NB4 (cell line): Measurements from ENCODE around the gene TAF6.

Experiments used
- DNase-seq: peaks from one replicate; pipeline ENCODE4 v3.0.0; 2010; ENCODE audit warnings: low read depth
- H3K4me3 ChIP-seq: one replicate; pipeline ENCODE4 v1.5.1; 2011; ENCODE audit warnings: mild to moderate bottlenecking, low read depth, low read length, moderate library complexity
- CTCF ChIP-seq: IDR thresholded peaks from one replicate; pipeline ENCODE4 v1.5.1; 2012; ENCODE audit warnings: low read depth, low read length
- MAX ChIP-seq: IDR thresholded peaks from 2 replicates; pipeline ENCODE4 v1.6.1; 2011; ENCODE audit warnings: low read depth, low read length
- MYC ChIP-seq: IDR thresholded peaks from 2 replicates; pipeline ENCODE4 v1.6.1; 2011; ENCODE audit warnings: low read depth, low read length
- POLR2A ChIP-seq: IDR thresholded peaks from 2 replicates; pipeline ENCODE4 v1.6.1; 2011; ENCODE audit warnings: mild to moderate bottlenecking; ENCODE audit not compliant: insufficient read length; ENCODE audit errors: extremely low read depth

TAF6 gene

GRCh38 chr7:100119970-100120732 lies 993 bp upstream of the TAF6 start:
- DNase-seq: peak; percentile 75
- TF ChIP-seq CTCF: no peak
- TF ChIP-seq POLR2A: no peak
- TF ChIP-seq MAX: no peak
- TF ChIP-seq MYC: peak; percentile 35; the same call in 1 of the 2 replicates
- peak overlapping the region; percentile 99 for H3K4me3 ChIP-seq

GRCh38 chr7:100118388-100119071 lies 628 bp downstream of the TAF6 start:
- DNase-seq: no peak
- peak overlapping the region; percentile 99 for H3K4me3 ChIP-seq
- TF ChIP-seq MAX (no peak), POLR2A (no peak), MYC (no peak), CTCF (no peak)

- no peak for DNase-seq
- TF ChIP-seq MYC (no peak), CTCF (no peak), POLR2A (no peak), MAX (no peak)
- no peak overlapping the region for H3K4me3 ChIP-seq
Measured at GRCh38 chr7:100115026-100115425, 4.1 kb downstream of the TAF6 start.

- TF ChIP-seq POLR2A (no peak), MYC (no peak), MAX (no peak), CTCF (no peak)
- no peak for DNase-seq
- H3K4me3 ChIP-seq: no peak overlapping the region
Measured at GRCh38 chr7:100111914-100112313, 7.2 kb downstream of the TAF6 start.

GRCh38 chr7:100111156-100111555 lies 8.0 kb downstream of the TAF6 start:
- DNase-seq: no peak
- TF ChIP-seq POLR2A: no peak
- no peak for TF ChIP-seq MAX
- TF ChIP-seq MYC: no peak
- TF ChIP-seq CTCF: no peak
- no peak overlapping the region for H3K4me3 ChIP-seq
